SK-N-SH treated with all-trans-retinoic acid at 6 μM for 48 hours (cell line): ENCODE measurements around the gene SIL1.

Experiments
- ATAC-seq: fragments of 200-7000 bp; cut with Tn5 transposase; 3 replicates; pipeline ENCODE4 v1.9.1; 2020; ENCODE audit warnings: mild to moderate bottlenecking, moderate library complexity
- ARNTL ChIP-seq: fragments of 450-650 bp; formaldehyde crosslinking; IDR thresholded peaks from 2 replicates; pipeline ENCODE4 v1.5.0; 2020; ENCODE audit warnings: low read depth, mild to moderate bottlenecking, moderate library complexity, borderline replicate concordance
- BACH2 ChIP-seq: fragments of 250-450 bp; sonication (Bioruptor Pico); IDR thresholded peaks from 2 replicates; pipeline ENCODE4 v1.9.0; 2021; ENCODE audit warnings: mild to moderate bottlenecking, borderline replicate concordance
- CREB5 ChIP-seq: fragments of 250-450 bp; sonication (Bioruptor Pico); IDR thresholded peaks from 2 replicates; pipeline ENCODE4 v1.5.1; 2020; ENCODE audit warnings: low read depth, mild to moderate bottlenecking, moderate library complexity
- CSRNP3 ChIP-seq: fragments of 250-450 bp; sonication (Bioruptor Pico); IDR thresholded peaks from 2 replicates; pipeline ENCODE4 v1.5.1; 2021; ENCODE audit warnings: mild to moderate bottlenecking, moderate library complexity
- ESRRG ChIP-seq: fragments of 250-450 bp; sonication (Bioruptor Pico); IDR thresholded peaks from 2 replicates; pipeline ENCODE4 v1.6.1; 2021; ENCODE audit warnings: mild to moderate bottlenecking
- GLIS3 ChIP-seq: fragments of 250-450 bp; sonication (Bioruptor Pico); IDR thresholded peaks from 2 replicates; pipeline ENCODE4 v1.5.0; 2020; ENCODE audit warnings: mild to moderate bottlenecking, moderate library complexity
- ISL1 ChIP-seq: fragments of 250-450 bp; sonication (Bioruptor Pico); IDR thresholded peaks from 2 replicates; pipeline ENCODE4 v2.1.2; 2022; ENCODE audit warnings: mild to moderate bottlenecking, moderate library complexity
- OSR1 ChIP-seq: fragments of 250-450 bp; sonication (Bioruptor Pico); IDR thresholded peaks from 2 replicates; pipeline ENCODE4 v1.8.0; 2022; ENCODE audit warnings: moderate library complexity, mild to moderate bottlenecking, inconsistent platforms
- PATZ1 ChIP-seq: fragments of 250-450 bp; sonication (Bioruptor Pico); IDR thresholded peaks from 2 replicates; pipeline ENCODE4 v1.8.0; 2020; ENCODE audit warnings: mild to moderate bottlenecking, moderate library complexity, borderline replicate concordance
- POU6F1 ChIP-seq: fragments of 250-450 bp; sonication (Bioruptor Pico); IDR thresholded peaks from 2 replicates; pipeline ENCODE4 v1.8.0; 2021; ENCODE audit warnings: low read depth, mild to moderate bottlenecking, moderate library complexity, borderline replicate concordance
- PPARA ChIP-seq: fragments of 250-450 bp; sonication (Bioruptor Pico); IDR thresholded peaks from 2 replicates; pipeline ENCODE4 v1.5.0; 2020; ENCODE audit warnings: mild to moderate bottlenecking, borderline replicate concordance
- RARB ChIP-seq: fragments of 250-450 bp; sonication (Bioruptor Pico); IDR thresholded peaks from 2 replicates; pipeline ENCODE4 v1.8.0; 2021; ENCODE audit warnings: mild to moderate bottlenecking, moderate library complexity
- SNAI2 ChIP-seq: fragments of 250-450 bp; sonication (Bioruptor Pico); IDR thresholded peaks from 2 replicates; pipeline ENCODE4 v1.5.0; 2020; ENCODE audit warnings: mild to moderate bottlenecking, moderate library complexity
- TCF4 ChIP-seq: fragments of 250-450 bp; sonication (Bioruptor Pico); IDR thresholded peaks from 2 replicates; pipeline ENCODE4 v1.8.0; 2021; ENCODE audit warnings: mild to moderate bottlenecking, moderate library complexity, borderline replicate concordance
- TSHZ2 ChIP-seq: fragments of 250-450 bp; sonication (Bioruptor Pico); IDR thresholded peaks from 2 replicates; pipeline ENCODE4 v1.5.0; 2020; ENCODE audit warnings: mild to moderate bottlenecking, moderate library complexity
- ZC3H10 ChIP-seq: fragments of 250-450 bp; sonication (Bioruptor Pico); IDR thresholded peaks from 2 replicates; pipeline ENCODE4 v1.5.1; 2021; ENCODE audit warnings: mild to moderate bottlenecking, moderate library complexity
- ZFP3 ChIP-seq: fragments of 250-450 bp; sonication (Bioruptor Pico); IDR thresholded peaks from 2 replicates; pipeline ENCODE4 v1.5.0; 2020; ENCODE audit warnings: mild to moderate bottlenecking, moderate library complexity
- ZFP30 ChIP-seq: fragments of 450-650 bp; formaldehyde crosslinking; IDR thresholded peaks from 2 replicates; pipeline ENCODE4 v1.5.0; 2022; ENCODE audit warnings: mild to moderate bottlenecking, moderate library complexity
- ZNF565 ChIP-seq: fragments of 450-650 bp; formaldehyde crosslinking; conservative IDR thresholded peaks from 2 replicates; pipeline ENCODE4 v1.5.0; 2020; ENCODE audit warnings: low read depth, mild to moderate bottlenecking, moderate library complexity
- ZNF70 ChIP-seq: fragments of 450-650 bp; formaldehyde crosslinking; IDR thresholded peaks from 2 replicates; pipeline ENCODE4 v1.5.0; 2020; ENCODE audit warnings: mild to moderate bottlenecking, moderate library complexity
- ZNF8 ChIP-seq: fragments of 450-650 bp; formaldehyde crosslinking; IDR thresholded peaks from 2 replicates; pipeline ENCODE4 v1.5.0; 2020; ENCODE audit warnings: mild to moderate bottlenecking, moderate library complexity

The SIL1 gene

GRCh38 chr5:139068494-139069151 is 129.5 kb downstream of the SIL1 start:
- ATAC-seq = no peak
- TF ChIP-seq CSRNP3 (no peak), TCF4 (CRISPR knock-in tag) (no peak)

- TF ChIP-seq ZFP30 (CRISPR knock-in tag) = no peak
- no peak for ATAC-seq
These were observed 130.1 kb downstream of the SIL1 start for GRCh38 chr5:139068060-139068459.

GRCh38 chr5:139065306-139065705 is 132.9 kb downstream of the SIL1 start:
- TF ChIP-seq ZFP3 (CRISPR knock-in tag) (no peak), ESRRG (no peak), SNAI2 (CRISPR knock-in tag) (no peak)
- no peak for ATAC-seq

GRCh38 chr5:139064613-139065012 is 133.6 kb downstream of the SIL1 start:
- TF ChIP-seq ISL1 (CRISPR knock-in tag) = no peak
- no peak for TF ChIP-seq GLIS3 (CRISPR knock-in tag)
- no peak for TF ChIP-seq CREB5 (CRISPR knock-in tag)
- TF ChIP-seq OSR1 (CRISPR knock-in tag) = no peak
- no peak for TF ChIP-seq TSHZ2 (CRISPR knock-in tag)
- no peak for TF ChIP-seq ZFP3 (CRISPR knock-in tag)
- TF ChIP-seq POU6F1 (CRISPR knock-in tag) = no peak
- TF ChIP-seq PPARA (CRISPR knock-in tag) = no peak
- TF ChIP-seq ZNF565 = no peak
- TF ChIP-seq ZNF8 (CRISPR knock-in tag) = no peak
- TF ChIP-seq SNAI2 (CRISPR knock-in tag) = no peak
- no peak for TF ChIP-seq ZNF70 (CRISPR knock-in tag)
- no peak for TF ChIP-seq BACH2
- no peak for TF ChIP-seq ZFP30 (CRISPR knock-in tag)
- TF ChIP-seq ZC3H10 (CRISPR knock-in tag) = no peak
- TF ChIP-seq RARB = no peak
- TF ChIP-seq ESRRG = no peak
- no peak for TF ChIP-seq PATZ1 (CRISPR knock-in tag)
- no peak for TF ChIP-seq CSRNP3
- TF ChIP-seq ARNTL = no peak
- TF ChIP-seq, all 23 proteins: peak for 0
- ATAC-seq = no peak
